Brain microvascular endothelial cell (primary cell): ENCODE data around the gene CORO7.

Experiments used
- DNase-seq: peaks from one replicate; pipeline ENCODE4 v3.0.0-alpha.2; 2020
- H3K27ac ChIP-seq: fragments of 250-450 bp; sonication (Bioruptor Pico); 2 replicates; pipeline ENCODE4 v1.5.1; 2020; ENCODE audit warnings: mild to moderate bottlenecking, moderate library complexity
- H3K27me3 ChIP-seq: fragments of 250-450 bp; sonication (Bioruptor Pico); replicated peaks from 2 replicates; pipeline ENCODE4 v1.5.1; 2020; ENCODE audit warnings: mild to moderate bottlenecking
- H3K36me3 ChIP-seq: fragments of 250-450 bp; sonication (Bioruptor Pico); replicated peaks from 2 replicates; pipeline ENCODE4 v1.5.1; 2020; ENCODE audit warnings: mild to moderate bottlenecking
- H3K4me3 ChIP-seq: 2 replicates; pipeline ENCODE4 v1.5.1; 2011; ENCODE audit warnings: low read depth, mild to moderate bottlenecking, control low read depth, low read length, moderate library complexity
- CTCF ChIP-seq: IDR thresholded peaks from 2 replicates; pipeline ENCODE4 v1.5.1; 2011; ENCODE audit warnings: low read depth, mild to moderate bottlenecking, moderate library complexity, low read length, control low read depth, inconsistent platforms; ENCODE audit errors: missing control alignments
- in situ Hi-C: cut with HindIII; loops from 2 replicates; pipeline ENCODE4 v1.10.0; 2017; ENCODE audit warnings: low sequenced_read_pairs, low pct_ligation_motif_present

The CORO7 gene

DNA sequence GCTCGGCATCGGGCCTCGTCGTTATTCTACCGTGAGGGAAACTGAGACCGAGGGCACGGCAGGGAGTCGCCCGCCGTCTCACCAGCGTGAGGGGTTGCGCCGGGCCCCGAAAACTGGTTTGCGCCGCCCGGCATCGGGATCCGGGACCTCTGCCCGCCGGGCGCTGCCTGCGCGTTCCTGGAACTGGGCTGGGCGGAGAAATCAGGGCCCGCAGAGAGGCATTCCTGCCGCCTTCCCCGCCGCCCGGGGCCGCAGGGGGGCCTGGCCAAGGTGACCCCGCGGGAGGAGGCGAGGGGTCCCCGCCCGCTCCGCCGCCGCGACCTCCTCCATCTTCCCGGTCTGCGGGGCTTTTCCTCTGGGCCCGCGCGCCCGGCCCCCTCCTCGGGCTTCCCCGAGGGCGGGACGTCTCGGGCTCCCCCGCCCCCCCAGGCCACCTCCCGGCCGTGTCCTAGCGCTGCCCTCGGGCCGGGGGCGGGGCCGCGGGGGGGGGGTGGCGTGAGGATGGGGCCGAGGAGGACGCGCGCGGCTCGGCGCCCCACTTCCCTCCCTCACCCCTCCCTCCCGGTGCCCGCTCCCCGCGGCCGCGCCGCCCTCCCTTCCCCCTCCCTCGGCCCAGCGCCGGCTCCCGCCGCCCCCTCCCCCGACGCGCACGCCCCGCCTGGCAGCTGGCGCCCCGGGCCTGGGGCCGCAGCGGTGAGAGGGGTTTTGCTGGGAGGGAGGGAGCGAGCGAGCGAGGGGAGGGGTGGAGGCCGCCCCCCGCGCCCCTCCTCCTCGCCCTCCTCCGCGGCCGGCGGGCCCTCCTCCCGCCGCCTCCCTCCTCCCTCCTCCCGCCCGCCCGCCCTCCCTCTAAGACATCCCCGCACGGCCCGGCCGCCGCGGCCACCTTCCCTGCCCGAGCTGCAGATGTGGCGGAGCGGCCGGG is 100.9 kb downstream of the CORO7 start, which contains the start of gene GLIS2:
Gene GLIS2, plus strand, starts transcription at position 882 of the 922 bp plus-strand sequence. CDS start 16,214 bp downstream, outside the sequence.
- Histone ChIP-seq H3K4me3 (peak within 1 kb of the TSS; percentile 65), H3K27ac (peak within 1 kb of the TSS; percentile 51), H3K36me3 (no peaks in the 10 kb centered on the region), H3K27me3 (no peaks in the 10 kb centered on the region)
- in situ Hi-C loops, result no loop called here
- no peak for DNase-seq
- TF ChIP-seq CTCF, result no peak

GRCh38 chr16:4314532-4315185 is 101.7 kb downstream of the CORO7 start:
- in situ Hi-C loops, result no loop called here
- H3K27me3 ChIP-seq, result no peaks in the 10 kb centered on the region
- H3K36me3 ChIP-seq, result no peaks in the 10 kb centered on the region
- H3K27ac ChIP-seq, result peak overlapping the region; percentile 51
- no peak for TF ChIP-seq CTCF
- H3K4me3 ChIP-seq, result peak overlapping the region; percentile 53
- no peak for DNase-seq

DNA sequence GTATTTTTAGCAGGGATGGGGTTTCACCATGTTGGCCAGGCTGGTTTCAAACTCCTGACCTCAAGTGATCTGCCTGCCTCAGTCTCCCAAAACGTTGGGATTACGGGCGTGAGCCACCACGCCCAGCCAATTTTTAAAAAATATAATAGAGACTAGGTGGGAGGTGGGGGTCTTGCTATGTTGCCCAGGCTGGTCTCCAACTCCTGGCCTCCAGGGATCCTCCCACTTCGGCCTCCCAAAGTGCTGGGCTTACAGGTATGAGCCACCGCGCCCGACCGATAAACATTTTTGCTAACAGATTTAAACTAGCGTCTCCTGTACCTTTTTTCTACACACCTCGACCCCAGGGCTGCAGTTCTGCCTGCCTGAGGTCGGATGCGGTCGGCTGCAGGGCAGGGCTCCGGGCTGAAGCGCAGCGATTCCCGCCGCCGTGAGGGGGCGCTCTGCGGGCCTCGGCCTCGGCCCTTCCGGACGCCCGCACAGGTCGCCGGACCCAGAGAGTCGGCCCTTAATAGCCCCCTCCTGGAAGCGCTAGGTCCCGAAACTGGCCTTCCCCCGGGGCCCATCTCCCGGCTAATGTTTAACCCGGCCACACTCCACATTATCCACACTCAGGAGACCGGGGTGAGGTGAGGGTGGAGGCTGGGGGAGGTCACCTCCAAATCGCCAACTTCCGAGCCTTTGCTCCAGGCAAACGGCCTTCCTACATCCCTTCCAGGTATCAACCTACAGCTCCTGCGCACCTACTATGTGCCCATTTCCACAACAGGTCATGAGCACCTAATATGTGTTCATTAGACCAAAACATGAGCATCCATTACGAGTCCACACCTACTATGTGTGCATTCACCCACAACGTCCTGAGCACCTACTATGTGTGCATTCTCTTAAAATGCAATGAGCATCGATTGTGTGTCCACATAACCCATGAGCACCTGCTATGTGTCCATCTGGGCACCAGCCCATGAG is 102.5 kb downstream of the CORO7 start:
- DNase-seq, result no peak
- Histone ChIP-seq H3K27me3 (no peaks in the 10 kb centered on the region), H3K36me3 (no peaks in the 10 kb centered on the region), H3K4me3 (no peak overlapping the region), H3K27ac (no peak overlapping the region)
- in situ Hi-C loops, result no loop called here
- TF ChIP-seq CTCF, result peak; percentile 63

DNA sequence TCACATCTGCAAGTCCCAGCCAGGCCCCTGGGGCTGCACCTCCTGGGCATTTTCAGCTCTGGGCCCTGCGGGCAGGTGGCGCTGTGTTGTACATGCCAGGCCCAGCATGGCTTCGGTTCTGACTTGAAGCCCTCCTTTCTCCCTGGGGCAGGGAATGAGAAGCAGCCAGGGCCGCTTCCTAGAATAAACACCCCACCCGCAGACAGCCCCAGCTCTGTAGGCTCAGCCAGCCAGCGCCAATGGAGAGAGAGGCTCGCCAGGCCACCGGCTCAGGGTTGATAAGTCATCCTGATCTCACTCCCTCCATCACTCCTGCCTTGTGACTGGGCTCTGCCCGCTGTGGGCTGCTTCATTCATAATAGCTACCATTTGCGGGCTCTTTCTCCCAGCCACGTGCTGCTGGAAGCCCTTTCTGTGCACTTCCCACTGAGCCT is 106.5 kb downstream of the CORO7 start:
- H3K27ac ChIP-seq, result peak overlapping the region; percentile 9
- H3K27me3 ChIP-seq, result no peaks in the 10 kb centered on the region
- TF ChIP-seq CTCF, result peak; percentile 87
- in situ Hi-C loops, result no loop called here
- peak; percentile 72 for DNase-seq
- no peak overlapping the region for H3K4me3 ChIP-seq
- H3K36me3 ChIP-seq, result no peaks in the 10 kb centered on the region

GRCh38 chr16:4309102-4309832 is 107.1 kb downstream of the CORO7 start:
- no peak for TF ChIP-seq CTCF
- no peak overlapping the region for H3K27ac ChIP-seq
- in situ Hi-C loops, result no loop called here
- no peak for DNase-seq
- H3K27me3 ChIP-seq, result no peaks in the 10 kb centered on the region
- no peak overlapping the region for H3K4me3 ChIP-seq
- H3K36me3 ChIP-seq, result no peaks in the 10 kb centered on the region
